K562 (cell line): ENCODE data around the gene DLK1. TPM values are rescaled to one million over a fixed set of nuclear protein-coding genes. Genes with fewer than 3 reads are reported as not detected.

ENCODE experiments used
- ATAC-seq: fragments of 200-7000 bp; cut with Tn5 transposase; 3 replicates; pipeline ENCODE4 v1.9.1; 2020; ENCODE audit warnings: moderate library complexity
- BruUV-seq: library from RNA; stranded (reverse); fragments of 400-500 nt; replicated peaks from 2 replicates; lab custom pipeline; 2021; lab: Mats Ljungman, UMichigan
- CTCF ChIA-PET: fragments of 300-600 bp; formaldehyde crosslinking; extraction: SDS; loops from one replicate; lab custom pipeline; 2021; ENCODE audit warnings: low intra/inter-chr PET ratio; lab: Yijun Ruan, JAX
- POLR2A ChIA-PET: fragments of 300-600, 350-650 bp; sonication (Branson Sonifier 250); formaldehyde crosslinking; extraction: SDS; loops from one replicate; lab custom pipeline; 2021; ENCODE audit warnings: antibody characterized with exemption, inconsistent platforms; lab: Yijun Ruan, JAX
- DNase-seq, 4 experiments: peaks; one replicate each; pipeline versions ENCODE4 v3.0.0 to v3.0.0-alpha.2; 2011 to 2018; ENCODE audit warnings: low spot score in 3 of 4, mixed read lengths in 3 of 4; ENCODE audit errors: extremely low read depth in 1 of 4
- FAIRE-seq: peaks from 2 replicates; lab custom pipeline; 2011; peaks lifted over from hg19 to GRCh38; lab: Jason Lieb, UNC
- H2AFZ ChIP-seq: 2 replicates; pipeline ENCODE4 v1.6.0; 2011; ENCODE audit warnings: low read depth, low read length, control low read depth, inconsistent platforms
- H3K27ac ChIP-seq: fragments of 200-600 bp; 3 replicates; pipeline ENCODE4 v1.8.0; 2011; ENCODE audit warnings: low read depth, mild to moderate bottlenecking, control low read depth, inconsistent platforms, low read length, moderate library complexity, mixed read lengths; ENCODE audit errors: extremely low read depth
- H3K27me3 ChIP-seq, 2 experiments: fragments of 300-600 bp in 1 of 2; 2 replicates in 1 of 2; 3 replicates in 1 of 2; pipeline versions ENCODE4 v1.6.0 to v1.8.0; 2011; ENCODE audit warnings: inconsistent platforms in 2 of 2, low read length in 2 of 2, mild to moderate bottlenecking in 1 of 2, mixed read lengths in 1 of 2, moderate library complexity in 1 of 2; ENCODE audit not compliant: control insufficient read depth in 2 of 2, insufficient read depth in 2 of 2
- H3K36me3 ChIP-seq: fragments of 300-600 bp; 3 replicates; pipeline ENCODE4 v1.8.0; 2011; ENCODE audit warnings: mild to moderate bottlenecking, low read length, inconsistent platforms; ENCODE audit not compliant: control insufficient read depth, insufficient read depth
- H3K4me1 ChIP-seq, 2 experiments: fragments of 200-600 bp in 1 of 2; replicated peaks in 1 of 2; 2 replicates in 1 of 2; 3 replicates in 1 of 2; pipeline versions ENCODE4 v1.5.1 to v1.8.0; 2011; ENCODE audit warnings: inconsistent platforms in 2 of 2, low read length in 2 of 2, mild to moderate bottlenecking in 1 of 2, mixed read lengths in 1 of 2, moderate library complexity in 1 of 2; ENCODE audit not compliant: control insufficient read depth in 2 of 2, insufficient read depth in 2 of 2
- H3K4me2 ChIP-seq: 2 replicates; pipeline ENCODE4 v1.6.1; 2011; ENCODE audit warnings: low read length, control low read depth, inconsistent platforms, mixed read lengths; ENCODE audit not compliant: insufficient read depth
- H3K4me3 ChIP-seq: fragments of 200-600 bp; sonication (generic), shearing (Covaris generic); 2 replicates; pipeline ENCODE4 v1.5.1; 2016; ENCODE audit warnings: control low read depth, inconsistent platforms
- H3K79me2 ChIP-seq: fragments of 200-600 bp; 3 replicates; pipeline ENCODE4 v1.8.0; 2011; ENCODE audit warnings: low read length, inconsistent platforms; ENCODE audit not compliant: control insufficient read depth, insufficient read depth
- H3K9ac ChIP-seq, 2 experiments: 2 replicates each; pipeline versions ENCODE4 v1.6.0 to v1.6.1; 2011; ENCODE audit warnings: low read depth in 2 of 2, low read length in 2 of 2, control low read depth in 1 of 2, inconsistent platforms in 1 of 2, mild to moderate bottlenecking in 1 of 2, mixed read lengths in 1 of 2; ENCODE audit not compliant: insufficient read depth in 1 of 2
- H3K9me1 ChIP-seq: one replicate; pipeline ENCODE4 v1.6.0; 2011; ENCODE audit warnings: inconsistent platforms, mild to moderate bottlenecking, low read length, moderate library complexity; ENCODE audit not compliant: control insufficient read depth, insufficient read depth
- H3K9me3 ChIP-seq: replicated peaks from 2 replicates; pipeline ENCODE4 v1.5.1; 2011; ENCODE audit warnings: low read depth, low read length, inconsistent platforms; ENCODE audit not compliant: control insufficient read depth, insufficient read depth
- H4K20me1 ChIP-seq: replicated peaks from 2 replicates; pipeline ENCODE4 v1.6.1; 2011; ENCODE audit warnings: low read length, inconsistent platforms, mixed read lengths; ENCODE audit not compliant: control insufficient read depth, insufficient read depth
- AFF1 ChIP-seq, 2 experiments: fragments of 450-650 bp; IDR thresholded peaks; 2 replicates each; pipeline ENCODE4 v1.6.1; 2018; ENCODE audit warnings: mild to moderate bottlenecking in 2 of 2, low read depth in 1 of 2; ENCODE audit not compliant: partially characterized antibody in 2 of 2
- ATF2 ChIP-seq: sonication (generic); formaldehyde crosslinking; IDR thresholded peaks from 2 replicates; pipeline ENCODE4 v1.8.1; 2022; ENCODE audit warnings: missing genetic modification reagents
- BRF2 ChIP-seq: IDR thresholded peaks from 3 replicates; pipeline ENCODE4 v1.6.1; 2011; ENCODE audit warnings: borderline replicate concordance, mild to moderate bottlenecking; ENCODE audit not compliant: insufficient read length, insufficient read depth
- FOXK1 ChIP-seq: sonication (generic); formaldehyde crosslinking; IDR thresholded peaks from 2 replicates; pipeline ENCODE4 v1.8.0; 2022; ENCODE audit warnings: missing genetic modification reagents, mild to moderate bottlenecking, borderline replicate concordance
- KLF1 ChIP-seq: fragments of 450-650 bp; IDR thresholded peaks from 2 replicates; pipeline ENCODE4 v1.6.1; 2016; ENCODE audit warnings: missing genetic modification characterization, missing compliant biosample characterization
- PHF20 ChIP-seq: fragments of 450-650 bp; IDR thresholded peaks from 2 replicates; pipeline ENCODE4 v1.6.1; 2018; ENCODE audit not compliant: partially characterized antibody
- RBM34 ChIP-seq: fragments of 200-400 bp; formaldehyde crosslinking; IDR thresholded peaks from 2 replicates; pipeline ENCODE4 v1.6.1; 2018; ENCODE audit warnings: low read length, borderline replicate concordance; ENCODE audit not compliant: insufficient read depth
- SIX5 ChIP-seq, 2 experiments: IDR thresholded peaks; 2 replicates each; pipeline ENCODE4 v1.6.1; 2011; ENCODE audit warnings: low read length in 2 of 2, borderline replicate concordance in 1 of 2, low read depth in 1 of 2, mild to moderate bottlenecking in 1 of 2, moderate library complexity in 1 of 2; ENCODE audit not compliant: insufficient read depth in 1 of 2
- THRA ChIP-seq: fragments of 450-650 bp; IDR thresholded peaks from 2 replicates; pipeline ENCODE4 v1.6.1; 2017; ENCODE audit warnings: mild to moderate bottlenecking, moderate library complexity
- YY1 ChIP-seq, 3 experiments: IDR thresholded peaks; 2 replicates each; pipeline ENCODE4 v1.6.1; 2011; ENCODE audit warnings: low read length in 2 of 3, mild to moderate bottlenecking in 2 of 3, moderate library complexity in 2 of 3, borderline replicate concordance in 1 of 3, control low read depth in 1 of 3, low read depth in 1 of 3; ENCODE audit not compliant: insufficient read depth in 3 of 3, insufficient replicate concordance in 2 of 3, control insufficient read depth in 1 of 3, insufficient read length in 1 of 3; ENCODE audit errors: extremely low read depth in 1 of 3
- ZNF224 ChIP-seq: sonication (generic); formaldehyde crosslinking; IDR thresholded peaks from 2 replicates; pipeline ENCODE4 v1.8.0; 2022; ENCODE audit warnings: mild to moderate bottlenecking, missing genetic modification reagents
- ZNF3 ChIP-seq: fragments of 250-450 bp; sonication (Bioruptor Pico); IDR thresholded peaks from 2 replicates; pipeline ENCODE4 v1.5.0; 2021; ENCODE audit warnings: mild to moderate bottlenecking, moderate library complexity
- ZNF644 ChIP-seq: fragments of 200-800 bp; sonication (Bioruptor generic); IDR thresholded peaks from 2 replicates; pipeline ENCODE4 v1.6.1; 2016; ENCODE audit warnings: low read depth, missing genetic modification characterization, missing compliant biosample characterization
- WGBS: fragments of 100-300 bp; shearing (Covaris generic); methylation state at CpG from one replicate; pipeline ENCODE4 v1.1.6; 2016; ENCODE audit warnings: low coverage, mixed read lengths; ENCODE audit not compliant: insufficient coverage; ENCODE audit errors: missing lambda C conversion rate; 5-methylcytosine and 5-hydroxymethylcytosine counted together
- in situ Hi-C: fragments of 300-500 bp; cut with MboI; formaldehyde crosslinking; loops from 4 replicates; pipeline ENCODE4 v1.15.0; 2018; ENCODE audit warnings: inconsistent platforms, mixed read lengths
- intact Hi-C: fragments of 100-400 bp; cut with micrococcal nuclease; formaldehyde crosslinking; loops from 2 replicates; pipeline ENCODE4 v1.14.2; 2022
- polyA plus RNA-seq, 8 experiments: library from polyadenylated mRNA; depleted of rRNA in 4 of 8; stranded (reverse) in 5 of 8; unstranded in 3 of 8; fragments of >200 nt; fragmentation: Nextera tagmentation in 2 of 8; fragmentation: Illumina TruSeq in 1 of 8; extraction: Ambion mirVana in 2 of 8; extraction: Trizol in 1 of 8; gene quantifications; 2 replicates each; pipeline versions ENCODE4 v1.2.1 to v1.2.3, GENCODE V29; 2011 to 2014; ENCODE audit warnings: inconsistent platforms in 1 of 8, missing spikeins in 1 of 8
- total RNA-seq, 7 experiments: library from RNA; depleted of rRNA in 6 of 7; stranded (reverse); fragments of >200 nt in 6 of 7; fragmentation: Illumina TruSeq in 2 of 7; extraction: Trizol in 2 of 7; gene quantifications; 2 replicates each; pipeline versions ENCODE4 v1.2.1 to v1.2.3, GENCODE V29; 2011 to 2021; ENCODE audit warnings: low replicate concordance in 1 of 7

DLK1 gene
- total and polyA plus RNA-seq, 9 of the 15 experiments (the other 6 are each of a cell fraction or from before 2014, with no cell fraction given) = 4.4 to 97.2 (median 15.3) TPM

- Histone ChIP-seq H3K79me2 (no peaks in the 10 kb centered on the region), H3K27ac (no peak overlapping the region), H2AFZ (no peak overlapping the region), H3K9ac (no peak overlapping the region), H3K9me3 (no peaks in the 10 kb centered on the region; the same call in 1 of the 2 replicates), H3K4me2 (no peak overlapping the region), H3K27me3 (no peaks in the 10 kb centered on the region), H3K4me1 (peaks cover 13 to 15% of the 10 kb centered on the region in 2 experiments), H3K4me3 (no peak overlapping the region), H3K9me1 (no peaks in the 10 kb centered on the region), H3K36me3 (no peaks in the 10 kb centered on the region), H4K20me1 (no peaks in the 10 kb centered on the region)
- 89% methylated on average over 2 of the region's 2 CpGs for WGBS
- ChIA-PET CTCF (no interaction called here), POLR2A (interaction anchor here (0.6 to 0.7 kb wide), 2 partner anchors 35 to 833 kb away, joined by 3 read pairs; no protein-coding TSS in a partner anchor)
- no peak for ATAC-seq
- FAIRE-seq = no peak
- no TSS peak for BruUV-seq
- intact Hi-C loops = no loop called here
- in situ Hi-C loops = no loop called here
- DNase-seq = no peak
- TF ChIP-seq AFF1 (IDR thresholded peaks at IDR 0.05; ENCODE audit: low read depth in 1 of 2, partially characterized antibody in 2 of 2) = no peak
- no peak for TF ChIP-seq ZNF644 (tag)
- TF ChIP-seq BRF2 = no peak
- TF ChIP-seq ZNF224 (CRISPR knock-in tag) = no peak
- TF ChIP-seq RBM34 = no peak
- TF ChIP-seq SIX5 (IDR thresholded peaks at IDR 0.05; ENCODE audit: borderline replicate concordance in 1 of 2, insufficient read depth in 1 of 2, low read depth in 1 of 2, low read length in 2 of 2) = no peak
- no peak for TF ChIP-seq YY1 (IDR thresholded peaks at IDR 0.05; ENCODE audit: borderline replicate concordance in 1 of 3, control insufficient read depth in 1 of 3, extremely low read depth in 1 of 3, insufficient read depth in 3 of 3, insufficient read length in 1 of 3, insufficient replicate concordance in 2 of 3, low read depth in 1 of 3, low read length in 2 of 3)
- no peak for TF ChIP-seq ZNF3 (CRISPR knock-in tag)
- TF ChIP-seq THRA = no peak
- TF ChIP-seq FOXK1 = no peak
- TF ChIP-seq PHF20 = no peak
- TF ChIP-seq ATF2 (CRISPR knock-in tag) = no peak
- TF ChIP-seq KLF1 (tag) = no peak
These were observed 38.6 kb downstream of the DLK1 start for GRCh38 chr14:100765296-100765695.
